K562 (cell line): ENCODE data around the gene CYP2A6. TPM values are rescaled to one million over a fixed set of nuclear protein-coding genes. Genes with fewer than 3 reads are reported as not detected.
"Not testable (repeated sequence)": the region's sequence is repeated elsewhere in the genome, so short reads cannot be mapped to it uniquely, and the experiment has no call there.

Source experiments
- ATAC-seq: fragments of 200-7000 bp; cut with Tn5 transposase; 3 replicates; pipeline ENCODE4 v1.9.1; 2020; ENCODE audit warnings: moderate library complexity
- BruUV-seq: library from RNA; stranded (reverse); fragments of 400-500 nt; replicated peaks from 2 replicates; lab custom pipeline; 2021; lab: Mats Ljungman, UMichigan
- CTCF ChIA-PET: fragments of 300-600 bp; formaldehyde crosslinking; extraction: SDS; loops from one replicate; lab custom pipeline; 2021; ENCODE audit warnings: low intra/inter-chr PET ratio; lab: Yijun Ruan, JAX
- POLR2A ChIA-PET: fragments of 300-600, 350-650 bp; sonication (Branson Sonifier 250); formaldehyde crosslinking; extraction: SDS; loops from one replicate; lab custom pipeline; 2021; ENCODE audit warnings: antibody characterized with exemption, inconsistent platforms; lab: Yijun Ruan, JAX
- DNase-seq, 4 experiments: peaks; one replicate each; pipeline versions ENCODE4 v3.0.0 to v3.0.0-alpha.2; 2011 to 2018; ENCODE audit warnings: low spot score in 3 of 4, mixed read lengths in 3 of 4; ENCODE audit errors: extremely low read depth in 1 of 4
- FAIRE-seq: peaks from 2 replicates; lab custom pipeline; 2011; peaks lifted over from hg19 to GRCh38; lab: Jason Lieb, UNC
- H2AFZ ChIP-seq: 2 replicates; pipeline ENCODE4 v1.6.0; 2011; ENCODE audit warnings: low read depth, low read length, control low read depth, inconsistent platforms
- H3K27ac ChIP-seq: fragments of 200-600 bp; 3 replicates; pipeline ENCODE4 v1.8.0; 2011; ENCODE audit warnings: low read depth, mild to moderate bottlenecking, control low read depth, inconsistent platforms, low read length, moderate library complexity, mixed read lengths; ENCODE audit errors: extremely low read depth
- H3K27me3 ChIP-seq, 2 experiments: fragments of 300-600 bp in 1 of 2; 2 replicates in 1 of 2; 3 replicates in 1 of 2; pipeline versions ENCODE4 v1.6.0 to v1.8.0; 2011; ENCODE audit warnings: inconsistent platforms in 2 of 2, low read length in 2 of 2, mild to moderate bottlenecking in 1 of 2, mixed read lengths in 1 of 2, moderate library complexity in 1 of 2; ENCODE audit not compliant: control insufficient read depth in 2 of 2, insufficient read depth in 2 of 2
- H3K36me3 ChIP-seq: fragments of 300-600 bp; 3 replicates; pipeline ENCODE4 v1.8.0; 2011; ENCODE audit warnings: mild to moderate bottlenecking, low read length, inconsistent platforms; ENCODE audit not compliant: control insufficient read depth, insufficient read depth
- H3K4me1 ChIP-seq, 2 experiments: fragments of 200-600 bp in 1 of 2; replicated peaks in 1 of 2; 2 replicates in 1 of 2; 3 replicates in 1 of 2; pipeline versions ENCODE4 v1.5.1 to v1.8.0; 2011; ENCODE audit warnings: inconsistent platforms in 2 of 2, low read length in 2 of 2, mild to moderate bottlenecking in 1 of 2, mixed read lengths in 1 of 2, moderate library complexity in 1 of 2; ENCODE audit not compliant: control insufficient read depth in 2 of 2, insufficient read depth in 2 of 2
- H3K4me2 ChIP-seq: 2 replicates; pipeline ENCODE4 v1.6.1; 2011; ENCODE audit warnings: low read length, control low read depth, inconsistent platforms, mixed read lengths; ENCODE audit not compliant: insufficient read depth
- H3K4me3 ChIP-seq: fragments of 200-600 bp; sonication (generic), shearing (Covaris generic); 2 replicates; pipeline ENCODE4 v1.5.1; 2016; ENCODE audit warnings: control low read depth, inconsistent platforms
- H3K79me2 ChIP-seq: fragments of 200-600 bp; 3 replicates; pipeline ENCODE4 v1.8.0; 2011; ENCODE audit warnings: low read length, inconsistent platforms; ENCODE audit not compliant: control insufficient read depth, insufficient read depth
- H3K9ac ChIP-seq, 2 experiments: 2 replicates each; pipeline versions ENCODE4 v1.6.0 to v1.6.1; 2011; ENCODE audit warnings: low read depth in 2 of 2, low read length in 2 of 2, control low read depth in 1 of 2, inconsistent platforms in 1 of 2, mild to moderate bottlenecking in 1 of 2, mixed read lengths in 1 of 2; ENCODE audit not compliant: insufficient read depth in 1 of 2
- H3K9me1 ChIP-seq: one replicate; pipeline ENCODE4 v1.6.0; 2011; ENCODE audit warnings: inconsistent platforms, mild to moderate bottlenecking, low read length, moderate library complexity; ENCODE audit not compliant: control insufficient read depth, insufficient read depth
- H3K9me3 ChIP-seq: replicated peaks from 2 replicates; pipeline ENCODE4 v1.5.1; 2011; ENCODE audit warnings: low read depth, low read length, inconsistent platforms; ENCODE audit not compliant: control insufficient read depth, insufficient read depth
- H4K20me1 ChIP-seq: replicated peaks from 2 replicates; pipeline ENCODE4 v1.6.1; 2011; ENCODE audit warnings: low read length, inconsistent platforms, mixed read lengths; ENCODE audit not compliant: control insufficient read depth, insufficient read depth
- ARHGAP35 ChIP-seq: fragments of 450-650 bp; IDR thresholded peaks from 2 replicates; pipeline ENCODE4 v1.6.1; 2018; ENCODE audit not compliant: partially characterized antibody
- ARID1B ChIP-seq: fragments of 450-650 bp; IDR thresholded peaks from 2 replicates; pipeline ENCODE4 v1.6.1; 2016; ENCODE audit warnings: antibody characterized with exemption, mild to moderate bottlenecking, inconsistent platforms
- C11orf30 ChIP-seq: fragments of 450-650 bp; IDR thresholded peaks from 2 replicates; pipeline ENCODE4 v1.6.1; 2016; ENCODE audit warnings: low read depth, mild to moderate bottlenecking
- DPF2 ChIP-seq: fragments of 450-650 bp; IDR thresholded peaks from 2 replicates; pipeline ENCODE4 v1.6.1; 2016
- GATAD2A ChIP-seq: fragments of 450-650 bp; IDR thresholded peaks from 2 replicates; pipeline ENCODE4 v1.6.1; 2017
- HDAC1 ChIP-seq, 2 experiments: fragments of 450-650 bp; IDR thresholded peaks; 2 replicates each; pipeline ENCODE4 v1.6.1; 2016 to 2017; ENCODE audit warnings: inconsistent platforms in 1 of 2, mild to moderate bottlenecking in 1 of 2, moderate library complexity in 1 of 2
- HLTF ChIP-seq: fragments of 450-650 bp; IDR thresholded peaks from 2 replicates; pipeline ENCODE4 v1.6.1; 2016
- MTA1 ChIP-seq: fragments of 450-650 bp; IDR thresholded peaks from 2 replicates; pipeline ENCODE4 v1.6.1; 2017; ENCODE audit warnings: borderline replicate concordance
- NBN ChIP-seq: fragments of 450-650 bp; IDR thresholded peaks from 2 replicates; pipeline ENCODE4 v1.6.1; 2016; ENCODE audit warnings: low read depth, mild to moderate bottlenecking
- NFE2 ChIP-seq: IDR thresholded peaks from 2 replicates; pipeline ENCODE4 v1.6.1; 2014; ENCODE audit warnings: antibody characterized with exemption, low read depth
- SMARCA4 ChIP-seq: fragments of 450-650 bp; IDR thresholded peaks from 2 replicates; pipeline ENCODE4 v1.6.1; 2016
- SMARCA5 ChIP-seq: fragments of 450-650 bp; IDR thresholded peaks from 2 replicates; pipeline ENCODE4 v1.6.1; 2016
- TOE1 ChIP-seq, 2 experiments: fragments of 450-650 bp in 1 of 2; sonication (generic) in 1 of 2; formaldehyde crosslinking in 1 of 2; IDR thresholded peaks; 2 replicates each; pipeline versions ENCODE4 v1.7.1 to v1.8.0; 2016 to 2022; ENCODE audit warnings: borderline replicate concordance in 2 of 2, mild to moderate bottlenecking in 2 of 2, antibody characterized with exemption in 1 of 2, inconsistent platforms in 1 of 2, low read depth in 1 of 2, missing genetic modification reagents in 1 of 2, moderate library complexity in 1 of 2
- ZC3H8 ChIP-seq: fragments of 450-650 bp; IDR thresholded peaks from 2 replicates; pipeline ENCODE4 v1.6.1; 2017
- ZNF316 ChIP-seq: fragments of 450-650 bp; IDR thresholded peaks from 2 replicates; pipeline ENCODE4 v1.6.1; 2016
- WGBS: fragments of 100-300 bp; shearing (Covaris generic); methylation state at CpG from one replicate; pipeline ENCODE4 v1.1.6; 2016; ENCODE audit warnings: low coverage, mixed read lengths; ENCODE audit not compliant: insufficient coverage; ENCODE audit errors: missing lambda C conversion rate; 5-methylcytosine and 5-hydroxymethylcytosine counted together
- in situ Hi-C: fragments of 300-500 bp; cut with MboI; formaldehyde crosslinking; loops from 4 replicates; pipeline ENCODE4 v1.15.0; 2018; ENCODE audit warnings: inconsistent platforms, mixed read lengths
- intact Hi-C: fragments of 100-400 bp; cut with micrococcal nuclease; formaldehyde crosslinking; loops from 2 replicates; pipeline ENCODE4 v1.14.2; 2022
- polyA plus RNA-seq, 8 experiments: library from polyadenylated mRNA; depleted of rRNA in 4 of 8; stranded (reverse) in 5 of 8; unstranded in 3 of 8; fragments of >200 nt; fragmentation: Nextera tagmentation in 2 of 8; fragmentation: Illumina TruSeq in 1 of 8; extraction: Ambion mirVana in 2 of 8; extraction: Trizol in 1 of 8; gene quantifications; 2 replicates each; pipeline versions ENCODE4 v1.2.1 to v1.2.3, GENCODE V29; 2011 to 2014; ENCODE audit warnings: inconsistent platforms in 1 of 8, missing spikeins in 1 of 8
- total RNA-seq, 7 experiments: library from RNA; depleted of rRNA in 6 of 7; stranded (reverse); fragments of >200 nt in 6 of 7; fragmentation: Illumina TruSeq in 2 of 7; extraction: Trizol in 2 of 7; gene quantifications; 2 replicates each; pipeline versions ENCODE4 v1.2.1 to v1.2.3, GENCODE V29; 2011 to 2021; ENCODE audit warnings: low replicate concordance in 1 of 7
- TF ChIP-seq, protein P1 (sequence below), 2 experiments: fragments of 450-650 bp; IDR thresholded peaks; 2 replicates each; pipeline ENCODE4 v1.6.1; 2016
- TF ChIP-seq, protein P2 (sequence below): IDR thresholded peaks from 2 replicates; pipeline ENCODE4 v1.6.1; 2016; ENCODE audit warnings: missing genetic modification characterization, missing compliant biosample characterization
- TF ChIP-seq, protein P3 (sequence below): fragments of 450-650 bp; IDR thresholded peaks from 2 replicates; pipeline ENCODE4 v1.6.1; 2018; ENCODE audit warnings: mild to moderate bottlenecking, low read depth; ENCODE audit not compliant: partially characterized antibody
- TF ChIP-seq, protein P4 (sequence below): fragments of 450-650 bp; IDR thresholded peaks from 2 replicates; pipeline ENCODE4 v1.6.1; 2016; ENCODE audit warnings: antibody characterized with exemption

Gene CYP2A6
- total and polyA plus RNA-seq, 9 of the 15 experiments (the other 6 are each of a cell fraction or from before 2014, with no cell fraction given) = 0.31 TPM; not detected in 8

DNA sequence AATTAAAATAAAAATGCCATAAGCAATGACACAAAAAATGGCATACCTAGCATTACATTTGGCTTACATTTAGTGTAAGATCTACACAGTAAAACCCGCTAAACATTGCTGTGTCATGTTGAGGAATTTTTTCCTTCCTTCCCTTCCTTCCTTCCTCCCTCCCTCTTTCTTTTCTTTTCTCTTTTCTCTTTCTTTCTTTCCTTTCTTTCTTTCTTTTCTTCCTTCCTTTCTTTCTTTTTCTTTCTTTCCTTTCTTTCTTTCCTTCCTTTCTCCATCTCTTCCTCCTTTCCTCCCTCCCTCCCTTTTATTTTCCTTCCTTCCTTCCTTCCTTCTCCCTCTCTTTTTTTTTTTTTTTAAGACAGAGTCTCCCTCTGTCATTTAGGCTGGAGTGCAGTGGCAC is 11.8 kb downstream of the CYP2A6 start:
- H3K79me2 ChIP-seq; DNase-seq; H4K20me1 ChIP-seq; H3K4me3 ChIP-seq; H3K9me1 ChIP-seq; H3K27me3 ChIP-seq; H3K27ac ChIP-seq; H3K4me2 ChIP-seq; in situ Hi-C loops; CTCF ChIA-PET; intact Hi-C loops; POLR2A ChIA-PET; FAIRE-seq; H3K36me3 ChIP-seq; H3K9me3 ChIP-seq; ATAC-seq; BruUV-seq; TF ChIP-seq TOE1 (CRISPR knock-in tag; IDR thresholded peaks at IDR 0.05; ENCODE audit: borderline replicate concordance, low read depth): not testable (repeated sequence)
- WGBS = 20% methylated on average over 1 of the region's 1 CpG
- Histone ChIP-seq H2AFZ (peak overlapping the region; percentile 44; the same call in 1 of the 2 replicates), H3K4me1 (peaks cover 6 to 13% of the 10 kb centered on the region in 2 experiments; a peak in 4 of 5 replicates), H3K9ac (peak overlapping the region in 1 of 2 experiments; percentile 20; a peak in 1 of 4 replicates)
- TF ChIP-seq GATAD2A (0 out of 2 replicates have a peak, but pooled peaks have one; percentile 38), ARHGAP35 (peak; percentile 53), SMARCA5 (peak; percentile 39; the same call in 1 of the 2 replicates), NBN (peak; percentile 40; the same call in 1 of the 2 replicates), NFE2 (peak; percentile 60), C11orf30 (peak; percentile 75), ZNF316 (peak; percentile 35; the same call in 1 of the 2 replicates), DPF2 (0 out of 2 replicates have a peak, but pooled peaks have one; percentile 44), MTA1 (peak; percentile 73; the same call in 1 of the 2 replicates), SMARCA4 (0 out of 2 replicates have a peak, but pooled peaks have one; percentile 39), TOE1 (IDR thresholded peaks at IDR 0.05; ENCODE audit: borderline replicate concordance) (peak; percentile 28; the same call in 1 of the 2 replicates), HDAC1 (IDR thresholded peaks at IDR 0.05) (peak in 1 of 2 experiments; percentile 56; a peak in 1 of 4 replicates), ZC3H8 (0 out of 2 replicates have a peak, but pooled peaks have one; percentile 39), HLTF (peak; percentile 39; the same call in 1 of the 2 replicates), ARID1B (0 out of 2 replicates have a peak, but pooled peaks have one; percentile 32)
- TF ChIP-seq, protein P1, sequence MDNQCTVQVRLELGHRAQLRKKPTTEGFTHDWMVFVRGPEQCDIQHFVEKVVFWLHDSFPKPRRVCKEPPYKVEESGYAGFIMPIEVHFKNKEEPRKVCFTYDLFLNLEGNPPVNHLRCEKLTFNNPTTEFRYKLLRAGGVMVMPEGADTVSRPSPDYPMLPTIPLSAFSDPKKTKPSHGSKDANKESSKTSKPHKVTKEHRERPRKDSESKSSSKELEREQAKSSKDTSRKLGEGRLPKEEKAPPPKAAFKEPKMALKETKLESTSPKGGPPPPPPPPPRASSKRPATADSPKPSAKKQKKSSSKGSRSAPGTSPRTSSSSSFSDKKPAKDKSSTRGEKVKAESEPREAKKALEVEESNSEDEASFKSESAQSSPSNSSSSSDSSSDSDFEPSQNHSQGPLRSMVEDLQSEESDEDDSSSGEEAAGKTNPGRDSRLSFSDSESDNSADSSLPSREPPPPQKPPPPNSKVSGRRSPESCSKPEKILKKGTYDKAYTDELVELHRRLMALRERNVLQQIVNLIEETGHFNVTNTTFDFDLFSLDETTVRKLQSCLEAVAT (IDR thresholded peaks at IDR 0.05) = 0 out of 4 replicates have a peak, but pooled peaks of 1 of the 2 experiments have one; percentile 42
- TF ChIP-seq, protein P2, sequence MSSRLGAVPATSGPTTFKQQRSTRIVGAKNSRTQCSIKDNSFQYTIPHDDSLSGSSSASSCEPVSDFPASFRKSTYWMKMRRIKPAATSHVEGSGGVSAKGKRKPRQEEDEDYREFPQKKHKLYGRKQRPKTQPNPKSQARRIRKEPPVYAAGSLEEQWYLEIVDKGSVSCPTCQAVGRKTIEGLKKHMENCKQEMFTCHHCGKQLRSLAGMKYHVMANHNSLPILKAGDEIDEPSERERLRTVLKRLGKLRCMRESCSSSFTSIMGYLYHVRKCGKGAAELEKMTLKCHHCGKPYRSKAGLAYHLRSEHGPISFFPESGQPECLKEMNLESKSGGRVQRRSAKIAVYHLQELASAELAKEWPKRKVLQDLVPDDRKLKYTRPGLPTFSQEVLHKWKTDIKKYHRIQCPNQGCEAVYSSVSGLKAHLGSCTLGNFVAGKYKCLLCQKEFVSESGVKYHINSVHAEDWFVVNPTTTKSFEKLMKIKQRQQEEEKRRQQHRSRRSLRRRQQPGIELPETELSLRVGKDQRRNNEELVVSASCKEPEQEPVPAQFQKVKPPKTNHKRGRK (tag) = peak; percentile 93
- TF ChIP-seq, protein P3, sequence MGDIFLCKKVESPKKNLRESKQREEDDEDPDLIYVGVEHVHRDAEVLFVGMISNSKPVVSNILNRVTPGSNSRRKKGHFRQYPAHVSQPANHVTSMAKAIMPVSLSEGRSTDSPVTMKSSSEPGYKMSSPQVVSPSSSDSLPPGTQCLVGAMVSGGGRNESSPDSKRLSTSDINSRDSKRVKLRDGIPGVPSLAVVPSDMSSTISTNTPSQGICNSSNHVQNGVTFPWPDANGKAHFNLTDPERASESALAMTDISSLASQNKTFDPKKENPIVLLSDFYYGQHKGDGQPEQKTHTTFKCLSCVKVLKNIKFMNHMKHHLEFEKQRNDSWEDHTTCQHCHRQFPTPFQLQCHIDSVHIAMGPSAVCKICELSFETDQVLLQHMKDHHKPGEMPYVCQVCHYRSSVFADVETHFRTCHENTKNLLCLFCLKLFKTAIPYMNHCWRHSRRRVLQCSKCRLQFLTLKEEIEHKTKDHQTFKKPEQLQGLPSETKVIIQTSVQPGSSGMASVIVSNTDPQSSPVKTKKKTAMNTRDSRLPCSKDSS = peak; percentile 13
- TF ChIP-seq, protein P4, sequence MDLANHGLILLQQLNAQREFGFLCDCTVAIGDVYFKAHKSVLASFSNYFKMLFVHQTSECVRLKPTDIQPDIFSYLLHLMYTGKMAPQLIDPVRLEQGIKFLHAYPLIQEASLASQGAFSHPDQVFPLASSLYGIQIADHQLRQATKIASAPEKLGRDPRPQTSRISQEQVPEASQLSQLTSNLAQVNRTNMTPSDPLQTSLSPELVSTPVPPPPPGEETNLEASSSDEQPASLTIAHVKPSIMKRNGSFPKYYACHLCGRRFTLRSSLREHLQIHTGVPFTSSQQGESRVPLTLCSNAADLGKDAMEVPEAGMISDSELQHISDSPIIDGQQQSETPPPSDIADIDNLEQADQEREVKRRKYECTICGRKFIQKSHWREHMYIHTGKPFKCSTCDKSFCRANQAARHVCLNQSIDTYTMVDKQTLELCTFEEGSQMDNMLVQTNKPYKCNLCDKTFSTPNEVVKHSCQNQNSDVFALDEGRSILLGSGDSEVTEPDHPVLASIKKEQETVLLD = 0 out of 2 replicates have a peak, but pooled peaks have one; percentile 29
